CD4-positive, alpha-beta T cell treated with Interleukin-12 subunit alpha and Interleukin-12 subunit beta, for 1 hour (primary cell): ENCODE measurements around the gene SPTB.
A peak's percentile ranks its signal among the peaks of the same experiment; 100 is the strongest.

Experiments used
- DNase-seq: peaks from one replicate; pipeline ENCODE4 v3.0.0-alpha.2; 2020

Gene SPTB

GRCh38 chr14:64763085-64763782 is 116.5 kb downstream of the SPTB start:
- DNase-seq, result no peak

GRCh38 chr14:64762044-64763034 is 117.4 kb downstream of the SPTB start:
- DNase-seq, result peak; percentile 49

- DNase-seq, result no peak
Observed at GRCh38 chr14:64761441-64762043, 118.2 kb downstream of the SPTB start.

- no peak for DNase-seq
Observed at GRCh38 chr14:64760916-64761315, 118.8 kb downstream of the SPTB start.

- peak; percentile 68 for DNase-seq
Observed at GRCh38 chr14:64760146-64760755, 119.5 kb downstream of the SPTB start.

- DNase-seq, result no peak
Observed at GRCh38 chr14:64759555-64759938, 120.2 kb downstream of the SPTB start.

- no peak for DNase-seq
Observed at GRCh38 chr14:64758691-64759554, 120.8 kb downstream of the SPTB start.

GRCh38 chr14:64758025-64758521 is 121.6 kb downstream of the SPTB start:
- DNase-seq, result peak; percentile 24

- DNase-seq, result no peak
Observed at GRCh38 chr14:64757601-64758000, 122.1 kb downstream of the SPTB start.

- no peak for DNase-seq
Observed at GRCh38 chr14:64756712-64757111, 123.0 kb downstream of the SPTB start.

GRCh38 chr14:64755781-64756221 is 123.9 kb downstream of the SPTB start:
- peak; percentile 85 for DNase-seq

GRCh38 chr14:64754685-64755084 is 125.0 kb downstream of the SPTB start:
- no peak for DNase-seq

- no peak for DNase-seq
Observed at GRCh38 chr14:64753999-64754398, 125.7 kb downstream of the SPTB start.

GRCh38 chr14:64753374-64753773 is 126.3 kb downstream of the SPTB start:
- DNase-seq, result no peak

- no peak for DNase-seq
Observed at GRCh38 chr14:64752909-64753308, 126.8 kb downstream of the SPTB start.

GRCh38 chr14:64748995-64749714 is 130.6 kb downstream of the SPTB start:
- no peak for DNase-seq

- DNase-seq, result no peak
Observed at GRCh38 chr14:64748521-64748920, 131.2 kb downstream of the SPTB start.

- DNase-seq, result no peak
Observed at GRCh38 chr14:64747327-64747726, 132.4 kb downstream of the SPTB start.

- DNase-seq, result no peak
Observed at GRCh38 chr14:64746298-64747250, 133.1 kb downstream of the SPTB start.
